22Rv1 (cell line): ENCODE data around the gene DLL4.

Experiments
- CTCF ChIP-seq: fragments of 450-650 bp; IDR thresholded peaks from 2 replicates; pipeline ENCODE4 v1.5.1; 2017; ENCODE audit warnings: mild to moderate bottlenecking
- ZFX ChIP-seq: fragments of 450-650 bp; IDR thresholded peaks from 2 replicates; pipeline ENCODE4 v1.6.1; 2017; ENCODE audit warnings: antibody characterized with exemption, borderline replicate concordance

GRCh38 chr15:40964634-40965033 lies 35.5 kb downstream of the DLL4 start:
- TF ChIP-seq CTCF (no peak), ZFX (no peak)
